ENCODE data around the gene CDHR2. TPM values are rescaled to one million over a fixed set of nuclear protein-coding genes. Genes with fewer than 3 reads are reported as not detected.

CDHR2 gene
- total RNA-seq, 2 experiments from 2014 or later, result 0.56 to 1.6 TPM

DNA sequence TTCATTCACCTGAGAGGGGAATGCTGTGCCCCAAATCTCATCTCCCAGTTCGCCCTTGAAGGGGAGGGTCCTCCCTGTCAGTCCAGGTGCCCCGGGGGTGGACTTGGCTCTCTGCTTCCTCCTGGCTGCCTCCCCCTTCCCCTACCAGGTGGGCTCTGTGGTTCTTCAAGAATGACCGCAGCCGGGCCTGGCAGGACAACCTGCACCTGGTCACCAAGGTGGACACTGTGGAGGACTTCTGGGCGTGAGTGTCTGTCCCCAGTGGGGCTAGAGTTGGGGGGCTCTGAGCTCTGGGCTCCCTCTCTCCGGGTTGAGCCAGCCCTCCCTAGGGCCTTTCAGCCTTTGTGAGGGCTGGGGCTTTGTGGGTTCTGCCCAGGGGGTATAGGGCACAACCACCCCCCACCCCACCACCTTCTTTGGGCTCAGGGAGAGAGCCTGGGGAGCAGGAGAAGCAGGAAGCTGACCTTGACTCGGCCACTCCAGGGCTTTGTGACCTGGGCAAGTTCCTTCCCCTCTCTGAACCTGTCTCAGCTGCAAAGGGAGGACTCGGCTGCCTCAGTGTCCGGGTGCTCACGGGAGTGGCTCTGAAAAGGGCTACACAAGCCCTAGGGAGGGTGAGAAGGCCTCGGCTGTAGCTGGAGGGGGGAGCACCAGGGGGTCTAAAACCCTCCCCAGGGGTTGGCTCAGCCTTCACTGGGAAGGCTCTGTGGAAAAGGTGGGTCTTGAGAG, 94.5 kb downstream of the CDHR2 start:
- Mint-ChIP-seq H3K4me1 (peaks cover 20% of the 10 kb centered on the region), H3K27ac (no peak overlapping the region), H3K27me3 (no peaks in the 10 kb centered on the region), H3K4me3 (no peak overlapping the region), H3K9me3 (ENCODE audit: low read depth) (no peaks in the 10 kb centered on the region), H3K36me3 (no peaks in the 10 kb centered on the region)
- CTCF ChIA-PET, result interaction anchor here (1.4 to 12.3 kb wide), 2 partner anchors 13 to 16 kb away, joined by 3 to 124 read pairs; partner anchors contain the start of genes EIF4E1B and SNCB
- ATAC-seq (no peak), DNase-seq (no peak)

DNA sequence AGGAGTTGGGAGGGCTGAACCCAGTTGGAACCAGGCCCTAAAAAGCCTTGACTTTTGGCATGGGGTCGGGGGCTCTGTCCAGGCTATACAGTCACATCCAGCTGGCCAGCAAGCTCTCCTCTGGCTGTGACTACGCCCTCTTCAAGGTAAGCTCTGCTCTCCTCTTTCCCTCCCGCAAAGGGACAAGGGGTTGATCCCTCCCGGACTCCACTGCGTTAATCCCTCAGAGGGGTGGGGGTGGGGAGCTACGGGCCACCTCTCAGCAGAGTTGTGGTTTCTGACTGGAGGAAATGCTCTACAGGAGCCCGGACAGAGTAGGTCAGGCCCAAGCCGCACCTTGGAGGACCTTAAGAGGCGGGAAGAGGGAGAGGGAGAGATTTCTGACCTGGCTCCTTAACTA, 95.2 kb downstream of the CDHR2 start:
- no peak for ATAC-seq
- no peak for DNase-seq
- Mint-ChIP-seq H3K4me3 (no peak overlapping the region), H3K36me3 (no peaks in the 10 kb centered on the region), H3K4me1 (peaks cover 26% of the 10 kb centered on the region), H3K27me3 (no peaks in the 10 kb centered on the region), H3K27ac (no peak overlapping the region), H3K9me3 (ENCODE audit: low read depth) (no peaks in the 10 kb centered on the region)
- CTCF ChIA-PET, result interaction anchor here (1.4 to 12.3 kb wide), 2 partner anchors 14 to 15 kb away, joined by 3 to 124 read pairs; partner anchors contain the start of genes EIF4E1B and SNCB

DNA sequence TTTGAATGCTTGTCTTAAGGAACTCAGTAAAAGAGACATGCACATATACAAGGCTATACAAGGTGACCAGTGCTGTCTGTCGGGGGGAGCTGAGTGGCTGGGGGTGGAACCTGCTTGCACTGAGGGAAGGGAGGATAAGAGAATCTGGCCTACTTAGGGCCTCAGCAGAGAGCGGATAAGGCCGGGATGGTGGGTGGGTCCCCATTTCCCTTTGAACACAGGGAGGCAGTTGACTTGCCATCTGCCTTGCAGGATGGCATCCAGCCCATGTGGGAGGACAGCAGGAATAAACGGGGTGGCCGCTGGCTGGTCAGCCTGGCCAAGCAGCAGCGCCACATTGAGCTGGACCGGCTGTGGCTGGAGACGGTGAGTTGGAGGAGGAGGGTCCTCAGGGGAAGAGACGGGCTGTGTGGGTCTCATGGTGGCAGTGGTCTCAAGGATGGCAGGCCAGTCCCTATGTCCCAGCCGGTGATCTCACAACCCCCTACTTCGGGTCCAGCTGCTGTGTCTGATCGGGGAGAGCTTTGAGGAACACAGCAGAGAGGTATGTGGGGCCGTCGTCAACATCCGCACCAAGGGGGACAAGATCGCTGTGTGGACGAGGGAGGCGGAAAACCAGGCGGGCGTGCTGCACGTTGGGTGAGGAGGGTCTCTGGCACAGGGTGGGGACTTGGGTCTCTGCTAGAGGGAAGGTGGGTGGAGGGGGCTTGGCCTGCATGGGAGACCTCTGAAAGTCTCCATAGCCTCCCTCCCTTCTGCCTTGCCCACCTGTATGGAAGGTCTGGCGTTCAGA, 95.9 kb downstream of the CDHR2 start:
- DNase-seq, result no peak
- Mint-ChIP-seq H3K27ac (no peak overlapping the region), H3K4me1 (peaks cover 31% of the 10 kb centered on the region), H3K27me3 (no peaks in the 10 kb centered on the region), H3K4me3 (no peak overlapping the region), H3K9me3 (ENCODE audit: low read depth) (no peaks in the 10 kb centered on the region), H3K36me3 (no peaks in the 10 kb centered on the region)
- no peak for ATAC-seq
- CTCF ChIA-PET, result interaction anchor here (1.4 to 12.3 kb wide), 2 partner anchors 14 to 15 kb away, joined by 3 to 124 read pairs; partner anchors contain the start of genes EIF4E1B and SNCB

Small RNAs within 50 kb of the gene (microRNA-seq; reads per million reads assigned to microRNA genes)
- gene MIR4281, result not detected

Other genes starting within 250 kb of the CDHR2 start
- 10 to 100 TPM; 50.0 to 53.1 TPM for gene KIAA1191, start 187.6 kb upstream of the CDHR2 start, total RNA-seq
- 1 to 10 TPM; 6.3 to 9.0 TPM for gene ARL10, start 183.9 kb upstream of the CDHR2 start, total RNA-seq
- gene NOP16, start 160.7 kb upstream of the CDHR2 start, total RNA-seq, result 10 to 100 TPM; 44.8 to 68.3 TPM
- 10 to 100 TPM; 86.0 to 87.7 TPM for gene HIGD2A, start 160.6 kb upstream of the CDHR2 start, total RNA-seq
- 10 to 100 TPM; 56.7 to 61.8 TPM for gene CLTB, start 132.8 kb upstream of the CDHR2 start, total RNA-seq
- 10 to 100 TPM; 29.9 to 38.7 TPM for gene FAF2, start 101.0 kb upstream of the CDHR2 start, total RNA-seq
- 100 to 1,000 TPM in 1 of 2 experiments, 10 to 100 TPM in 1; 96.5 to 111 TPM for gene RNF44, start 11.9 kb upstream of the CDHR2 start, total RNA-seq
- 1 to 10 TPM; 2.5 to 3.4 TPM for gene GPRIN1, start 60.8 kb downstream of the CDHR2 start, total RNA-seq
- not detected for gene SNCB, start 81.2 kb downstream of the CDHR2 start, total RNA-seq
- gene EIF4E1B, start 81.3 kb downstream of the CDHR2 start, total RNA-seq, result not detected
- 10 to 100 TPM; 31.5 to 39.2 TPM for gene TSPAN17, start 98.1 kb downstream of the CDHR2 start, total RNA-seq